HL-60 (cell line): ENCODE measurements around the gene SFXN5.

Source experiments
- DNase-seq, 2 experiments: peaks; one replicate each; pipeline ENCODE4 v3.0.0-alpha.2; 2010 to 2020; ENCODE audit warnings: low read depth in 1 of 2, low spot score in 1 of 2
- H3K27ac ChIP-seq: fragments of 250-450 bp; sonication (Bioruptor Pico); replicated peaks from 2 replicates; pipeline ENCODE4 v1.5.1; 2020; ENCODE audit warnings: mild to moderate bottlenecking, moderate library complexity
- H3K27me3 ChIP-seq: fragments of 250-450 bp; sonication (Bioruptor Pico); 2 replicates; pipeline ENCODE4 v1.5.1; 2021; ENCODE audit warnings: mild to moderate bottlenecking, moderate library complexity; ENCODE audit not compliant: insufficient read depth, poor library complexity, severe bottlenecking
- H3K4me3 ChIP-seq: replicated peaks from 2 replicates; pipeline ENCODE4 v1.5.1; 2011; ENCODE audit warnings: mild to moderate bottlenecking, control low read depth, low read length; ENCODE audit not compliant: insufficient read depth
- CTCF ChIP-seq: IDR thresholded peaks from one replicate; pipeline ENCODE4 v1.5.1; 2011; ENCODE audit warnings: low read length, control low read depth, inconsistent platforms; ENCODE audit not compliant: insufficient read depth
- GABPA ChIP-seq: IDR thresholded peaks from 2 replicates; pipeline ENCODE4 v1.6.1; 2012; ENCODE audit warnings: low read depth
- POLR2AphosphoS5 ChIP-seq: IDR thresholded peaks from 2 replicates; pipeline ENCODE4 v1.6.1; 2012; ENCODE audit warnings: low read depth
- REST ChIP-seq: IDR thresholded peaks from 2 replicates; pipeline ENCODE4 v1.6.1; 2012; ENCODE audit warnings: low read depth; ENCODE audit not compliant: insufficient replicate concordance
- SPI1 ChIP-seq: IDR thresholded peaks from 2 replicates; pipeline ENCODE4 v1.6.1; 2012; ENCODE audit warnings: low read depth, mild to moderate bottlenecking, borderline replicate concordance

The SFXN5 gene

GRCh38 chr2:72981536-72981935 lies 90.0 kb downstream of the SFXN5 start:
- TF ChIP-seq POLR2AphosphoS5 (no peak), GABPA (no peak), REST (no peak), CTCF (no peak), SPI1 (no peak)
- no peak for DNase-seq
- Histone ChIP-seq H3K4me3 (no peak overlapping the region), H3K27ac (no peak overlapping the region), H3K27me3 (no peaks in the 10 kb centered on the region)

GRCh38 chr2:72980535-72981217 lies 90.8 kb downstream of the SFXN5 start:
- DNase-seq: no peak
- no peak overlapping the region for H3K27ac ChIP-seq
- no peaks in the 10 kb centered on the region for H3K27me3 ChIP-seq
- no peak for TF ChIP-seq GABPA
- no peak for TF ChIP-seq REST
- no peak for TF ChIP-seq SPI1
- TF ChIP-seq CTCF: no peak
- no peak for TF ChIP-seq POLR2AphosphoS5
- H3K4me3 ChIP-seq: no peak overlapping the region

GRCh38 chr2:72979896-72980295 lies 91.6 kb downstream of the SFXN5 start:
- 0 out of 2 replicates have a peak overlapping the region, but pooled peaks have one; percentile 14 for H3K27ac ChIP-seq
- DNase-seq: peak; percentile 69 to 90
- H3K27me3 ChIP-seq: no peaks in the 10 kb centered on the region
- peak; percentile 99 for TF ChIP-seq SPI1
- TF ChIP-seq CTCF: no peak
- peak; percentile 60 for TF ChIP-seq POLR2AphosphoS5
- H3K4me3 ChIP-seq: no peak overlapping the region

- no peak for TF ChIP-seq REST
- DNase-seq: no peak
- H3K27ac ChIP-seq: no peak overlapping the region
- H3K27me3 ChIP-seq: no peaks in the 10 kb centered on the region
- no peak overlapping the region for H3K4me3 ChIP-seq
Observed at GRCh38 chr2:72975017-72975416, 96.5 kb downstream of the SFXN5 start.
